BE2C (cell line): Measurements from ENCODE around the gene PCCA.
"Not testable (repeated sequence)": the region's sequence is repeated elsewhere in the genome, so short reads cannot be mapped to it uniquely, and the experiment has no call there.

Experiments used
- DNase-seq: peaks from one replicate; pipeline ENCODE4 v3.0.0-alpha.2; 2020
- H3K27me3 ChIP-seq: fragments of 250-450 bp; sonication (Bioruptor Pico); 2 replicates; pipeline ENCODE4 v1.5.1; 2020; ENCODE audit warnings: mild to moderate bottlenecking
- H3K36me3 ChIP-seq: fragments of 250-450 bp; sonication (Bioruptor Pico); 2 replicates; pipeline ENCODE4 v1.5.1; 2020; ENCODE audit warnings: mild to moderate bottlenecking
- H3K4me1 ChIP-seq: fragments of 250-450 bp; sonication (Bioruptor Pico); 2 replicates; pipeline ENCODE4 v1.5.1; 2020
- H3K4me3 ChIP-seq: 2 replicates; pipeline ENCODE4 v1.5.1; 2011; ENCODE audit warnings: low read depth, low read length
- H3K9me3 ChIP-seq: fragments of 250-450 bp; sonication (Bioruptor Pico); 2 replicates; pipeline ENCODE4 v1.5.1; 2020
- CTCF ChIP-seq: IDR thresholded peaks from 2 replicates; pipeline ENCODE4 v1.5.1; 2012; ENCODE audit warnings: mild to moderate bottlenecking, low read depth, low read length

PCCA gene

GRCh38 chr13:100520936-100521850, 432.3 kb downstream of the PCCA start:
- Histone ChIP-seq H3K9me3 (no peaks in the 10 kb centered on the region), H3K4me1 (no peaks in the 10 kb centered on the region), H3K4me3 (no peak overlapping the region), H3K36me3 (no peaks in the 10 kb centered on the region), H3K27me3 (no peaks in the 10 kb centered on the region)
- DNase-seq, result no peak
- no peak for TF ChIP-seq CTCF

GRCh38 chr13:100521851-100522617, 433.1 kb downstream of the PCCA start:
- H3K4me1 ChIP-seq, result no peaks in the 10 kb centered on the region
- H3K36me3 ChIP-seq, result no peaks in the 10 kb centered on the region
- H3K4me3 ChIP-seq, result no peak overlapping the region
- no peak for TF ChIP-seq CTCF
- no peaks in the 10 kb centered on the region for H3K27me3 ChIP-seq
- DNase-seq, result no peak
- no peaks in the 10 kb centered on the region for H3K9me3 ChIP-seq

GRCh38 chr13:100522618-100523309, 433.9 kb downstream of the PCCA start:
- Histone ChIP-seq H3K9me3 (no peaks in the 10 kb centered on the region), H3K27me3 (no peaks in the 10 kb centered on the region), H3K4me3 (no peak overlapping the region), H3K4me1 (no peaks in the 10 kb centered on the region), H3K36me3 (no peaks in the 10 kb centered on the region)
- no peak for DNase-seq
- TF ChIP-seq CTCF, result no peak

- no peak for DNase-seq
- H3K4me3 ChIP-seq, result no peak overlapping the region
- no peaks in the 10 kb centered on the region for H3K27me3 ChIP-seq
- no peaks in the 10 kb centered on the region for H3K4me1 ChIP-seq
- no peaks in the 10 kb centered on the region for H3K36me3 ChIP-seq
- no peaks in the 10 kb centered on the region for H3K9me3 ChIP-seq
- TF ChIP-seq CTCF, result no peak
Measured at GRCh38 chr13:100523411-100523810, 434.5 kb downstream of the PCCA start.

- TF ChIP-seq CTCF, result no peak
- H3K4me1 ChIP-seq, result no peaks in the 10 kb centered on the region
- H3K4me3 ChIP-seq, result no peak overlapping the region
- H3K36me3 ChIP-seq, result no peaks in the 10 kb centered on the region
- H3K9me3 ChIP-seq, result no peaks in the 10 kb centered on the region
- H3K27me3 ChIP-seq, result no peaks in the 10 kb centered on the region
- DNase-seq, result no peak
Measured at GRCh38 chr13:100523981-100524386, 435.1 kb downstream of the PCCA start.

GRCh38 chr13:100524688-100525087, 435.8 kb downstream of the PCCA start:
- DNase-seq, H3K4me1 ChIP-seq, H3K36me3 ChIP-seq, H3K9me3 ChIP-seq, H3K27me3 ChIP-seq, H3K4me3 ChIP-seq: not testable (repeated sequence)
